Endothelial cell of umbilical vein (primary cell): Measurements from ENCODE around the gene HSFX3. TPM values are rescaled to one million over a fixed set of nuclear protein-coding genes. Genes with fewer than 3 reads are reported as not detected.

Experiments used
- BruUV-seq: library from RNA; stranded (reverse); fragments of 400-500 nt; replicated peaks from 2 replicates; lab custom pipeline; 2021; lab: Mats Ljungman, UMichigan
- CTCF ChIA-PET: fragments of 300-600, 350-600 bp; sonication (Branson Sonifier 250); formaldehyde crosslinking; loops from one replicate; lab custom pipeline; 2021; ENCODE audit warnings: antibody characterized with exemption, inconsistent platforms; lab: Charles Lee
- POLR2A ChIA-PET: fragments of 300-600, 350-600 bp; sonication (Branson Sonifier 250); formaldehyde crosslinking; loops from one replicate; lab custom pipeline; 2021; ENCODE audit warnings: antibody characterized with exemption, inconsistent platforms; lab: Charles Lee
- DNase-seq: peaks from one replicate; pipeline ENCODE4 v3.0.0-alpha.2; 2011; ENCODE audit warnings: low read depth, low spot score
- FAIRE-seq: peaks from 2 replicates; lab custom pipeline; 2011; peaks lifted over from hg19 to GRCh38; lab: Jason Lieb, UNC
- H2AFZ ChIP-seq: 2 replicates; pipeline ENCODE4 v1.6.0; 2012; ENCODE audit warnings: low read depth, low read length, control low read depth, inconsistent platforms
- H3K27ac ChIP-seq: 2 replicates; pipeline ENCODE4 v1.5.1; 2011; ENCODE audit warnings: low read depth, mild to moderate bottlenecking, control low read depth, low read length, moderate library complexity; ENCODE audit not compliant: insufficient read depth
- H3K27me3 ChIP-seq, 2 experiments: 2 replicates each; pipeline versions ENCODE4 v1.6.0 to v1.6.1; 2011; ENCODE audit warnings: low read length in 2 of 2, mixed read lengths in 1 of 2; ENCODE audit not compliant: control insufficient read depth in 2 of 2, insufficient read depth in 2 of 2
- H3K36me3 ChIP-seq, 2 experiments: 2 replicates in 1 of 2; 3 replicates in 1 of 2; pipeline ENCODE4 v1.5.1; 2011; ENCODE audit warnings: low read length in 2 of 2, mild to moderate bottlenecking in 1 of 2, moderate library complexity in 1 of 2; ENCODE audit not compliant: control insufficient read depth in 2 of 2, insufficient read depth in 2 of 2; ENCODE audit errors: extremely low read depth in 1 of 2
- H3K4me1 ChIP-seq: 3 replicates; pipeline ENCODE4 v1.5.1; 2011; ENCODE audit warnings: mild to moderate bottlenecking, low read length; ENCODE audit not compliant: control insufficient read depth, insufficient read depth; ENCODE audit errors: extremely low read depth
- H3K4me2 ChIP-seq: 2 replicates; pipeline ENCODE4 v1.6.1; 2011; ENCODE audit warnings: low read length, control low read depth, mixed read lengths; ENCODE audit not compliant: insufficient read depth
- H3K4me3 ChIP-seq, 3 experiments: fragments of 200-600 bp in 1 of 3; sonication (generic), shearing (Covaris generic) in 1 of 3; replicated peaks in 1 of 3; 2 replicates each; pipeline ENCODE4 v1.5.1; 2011 to 2016; ENCODE audit warnings: control low read depth in 3 of 3, low read length in 3 of 3, mild to moderate bottlenecking in 2 of 3, inconsistent platforms in 1 of 3, low read depth in 1 of 3, moderate library complexity in 1 of 3; ENCODE audit not compliant: insufficient read depth in 1 of 3
- H3K79me2 ChIP-seq: 2 replicates; pipeline ENCODE4 v1.6.0; 2012; ENCODE audit warnings: low read length, inconsistent platforms; ENCODE audit not compliant: control insufficient read depth, insufficient read depth
- H3K9ac ChIP-seq: replicated peaks from 2 replicates; pipeline ENCODE3; 2011; ENCODE audit warnings: low read length, control low read depth; ENCODE audit not compliant: insufficient read depth; ENCODE audit errors: extremely low read depth
- H3K9me1 ChIP-seq: replicated peaks from 3 replicates; pipeline ENCODE4 v1.6.0; 2011; ENCODE audit warnings: mild to moderate bottlenecking, low read length; ENCODE audit not compliant: control insufficient read depth, insufficient read depth; ENCODE audit errors: extremely low read depth
- H3K9me3 ChIP-seq: replicated peaks from 2 replicates; pipeline ENCODE4 v1.5.1; 2012; ENCODE audit warnings: low read length, inconsistent platforms; ENCODE audit not compliant: control insufficient read depth, insufficient read depth
- H4K20me1 ChIP-seq: replicated peaks from 2 replicates; pipeline ENCODE3; 2011; ENCODE audit warnings: mild to moderate bottlenecking, low read length; ENCODE audit not compliant: control insufficient read depth, insufficient read depth; ENCODE audit errors: extremely low read depth
- FOS ChIP-seq: IDR thresholded peaks from 2 replicates; pipeline ENCODE4 v1.6.1; 2011; ENCODE audit warnings: mild to moderate bottlenecking, low read length, moderate library complexity, borderline replicate concordance; ENCODE audit not compliant: insufficient read depth
- GATA2 ChIP-seq: IDR thresholded peaks from 2 replicates; pipeline ENCODE4 v1.7.0; 2011; ENCODE audit warnings: low read depth, mild to moderate bottlenecking, moderate library complexity, mixed read lengths, low read length; ENCODE audit not compliant: insufficient read length, insufficient read depth
- JUN ChIP-seq: IDR thresholded peaks from 2 replicates; pipeline ENCODE4 v1.6.1; 2011; ENCODE audit warnings: borderline replicate concordance, low read depth; ENCODE audit not compliant: insufficient read length, insufficient read depth
- MYC ChIP-seq: IDR thresholded peaks from one replicate; pipeline ENCODE4 v1.6.1; 2011; ENCODE audit warnings: mild to moderate bottlenecking, low read depth, low read length
- POLR2A ChIP-seq: IDR thresholded peaks from 2 replicates; pipeline ENCODE4 v1.6.1; 2012; ENCODE audit warnings: low read depth, mild to moderate bottlenecking, control low read depth, low read length
- POLR2AphosphoS5 ChIP-seq: IDR thresholded peaks from 2 replicates; pipeline ENCODE4 v1.6.1; 2012; ENCODE audit warnings: low read depth, mild to moderate bottlenecking, control low read depth, low read length, moderate library complexity; ENCODE audit not compliant: insufficient read depth
- dilution Hi-C: fragments of 300-500 bp; cut with MboI; formaldehyde crosslinking; loops from one replicate; pipeline ENCODE4 v1.15.0; 2019; ENCODE audit warnings: low sequenced_read_pairs; ENCODE audit not compliant: extremely low pct_ligation_motif_present
- intact Hi-C: fragments of 100-400 bp; cut with micrococcal nuclease; formaldehyde crosslinking; loops from one replicate; pipeline ENCODE4 v1.10.0; 2022
- polyA plus RNA-seq, 4 experiments: library from polyadenylated mRNA; depleted of rRNA in 3 of 4; stranded (reverse) in 3 of 4; unstranded in 1 of 4; fragments of >200 nt; gene quantifications; 2 replicates each; pipeline versions ENCODE4 v1.2.1 to v1.2.3, GENCODE V29; 2011 to 2012; ENCODE audit warnings: missing spikeins in 1 of 4
- total RNA-seq: library from RNA; stranded (reverse); gene quantifications from 2 replicates; pipeline ENCODE4 v1.2.3, GENCODE V29; 2021
- TF ChIP-seq, protein P1 (sequence below): IDR thresholded peaks from 2 replicates; pipeline ENCODE4 v1.6.1; 2011; ENCODE audit not compliant: insufficient read depth, insufficient read length
- TF ChIP-seq, protein P2 (sequence below), 2 donors: IDR thresholded peaks; 1 replicate in 1 of 2; 2 replicates in 1 of 2; pipeline ENCODE4 v1.5.1; 2011; ENCODE audit warnings: low read length in 2 of 2, mild to moderate bottlenecking in 2 of 2, moderate library complexity in 2 of 2, control low read depth in 1 of 2, inconsistent platforms in 1 of 2, low read depth in 1 of 2; ENCODE audit not compliant: insufficient read depth in 1 of 2; ENCODE audit errors: extremely low read depth in 1 of 2

Gene HSFX3
- total and polyA plus RNA-seq, 2 donors (not counting 3 experiments of a cell fraction or from before 2014, with no cell fraction given), result not detected

DNA sequence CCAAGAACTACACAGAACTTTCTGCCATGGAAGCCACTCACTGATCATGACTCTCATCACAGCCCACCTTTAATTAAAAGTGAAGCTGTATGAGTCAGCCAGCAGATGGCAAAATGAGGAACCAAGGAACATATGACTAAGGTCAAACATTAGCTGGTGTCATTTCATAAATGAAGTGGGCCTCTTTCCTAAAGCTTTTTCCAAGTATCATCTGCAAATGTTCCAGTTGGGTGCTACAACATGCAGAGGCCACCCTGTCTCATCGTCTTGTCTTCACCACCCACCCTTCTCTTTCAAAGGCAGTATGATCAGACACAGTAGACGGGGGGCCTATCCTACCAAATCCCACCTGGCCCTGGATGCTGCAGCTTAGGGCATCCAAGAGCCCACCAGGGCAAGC, 18.1 kb downstream of the HSFX3 start:
- Histone ChIP-seq H3K9ac (no peak overlapping the region), H2AFZ (no peak overlapping the region), H3K27ac (no peak overlapping the region), H4K20me1 (no peaks in the 10 kb centered on the region), H3K9me1 (no peaks in the 10 kb centered on the region), H3K4me3 (no peak overlapping the region), H3K4me1 (no peaks in the 10 kb centered on the region), H3K36me3 (no peaks in the 10 kb centered on the region), H3K27me3 (no peaks in the 10 kb centered on the region), H3K4me2 (no peak overlapping the region), H3K79me2 (no peaks in the 10 kb centered on the region), H3K9me3 (no peaks in the 10 kb centered on the region)
- DNase-seq (no peak), FAIRE-seq (no peak)
- no TSS peak for BruUV-seq
- POLR2A ChIA-PET, result no interaction called here
- intact Hi-C loops (loop anchor here (10.0 kb wide), 1 partner anchor 1617 kb away; the partner anchor contains the start of gene FMR1), dilution Hi-C loops (no loop called here)
- TF ChIP-seq FOS (no peak), GATA2 (no peak), JUN (no peak), POLR2A (no peak), POLR2AphosphoS5 (no peak), MYC (no peak)
- TF ChIP-seq, protein P1, sequence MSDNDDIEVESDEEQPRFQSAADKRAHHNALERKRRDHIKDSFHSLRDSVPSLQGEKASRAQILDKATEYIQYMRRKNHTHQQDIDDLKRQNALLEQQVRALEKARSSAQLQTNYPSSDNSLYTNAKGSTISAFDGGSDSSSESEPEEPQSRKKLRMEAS, result no peak
- TF ChIP-seq, protein P2, sequence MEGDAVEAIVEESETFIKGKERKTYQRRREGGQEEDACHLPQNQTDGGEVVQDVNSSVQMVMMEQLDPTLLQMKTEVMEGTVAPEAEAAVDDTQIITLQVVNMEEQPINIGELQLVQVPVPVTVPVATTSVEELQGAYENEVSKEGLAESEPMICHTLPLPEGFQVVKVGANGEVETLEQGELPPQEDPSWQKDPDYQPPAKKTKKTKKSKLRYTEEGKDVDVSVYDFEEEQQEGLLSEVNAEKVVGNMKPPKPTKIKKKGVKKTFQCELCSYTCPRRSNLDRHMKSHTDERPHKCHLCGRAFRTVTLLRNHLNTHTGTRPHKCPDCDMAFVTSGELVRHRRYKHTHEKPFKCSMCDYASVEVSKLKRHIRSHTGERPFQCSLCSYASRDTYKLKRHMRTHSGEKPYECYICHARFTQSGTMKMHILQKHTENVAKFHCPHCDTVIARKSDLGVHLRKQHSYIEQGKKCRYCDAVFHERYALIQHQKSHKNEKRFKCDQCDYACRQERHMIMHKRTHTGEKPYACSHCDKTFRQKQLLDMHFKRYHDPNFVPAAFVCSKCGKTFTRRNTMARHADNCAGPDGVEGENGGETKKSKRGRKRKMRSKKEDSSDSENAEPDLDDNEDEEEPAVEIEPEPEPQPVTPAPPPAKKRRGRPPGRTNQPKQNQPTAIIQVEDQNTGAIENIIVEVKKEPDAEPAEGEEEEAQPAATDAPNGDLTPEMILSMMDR (IDR thresholded peaks at IDR 0.05; ENCODE audit: extremely low read depth in 1 of 2, insufficient read depth in 1 of 2, low read depth in 1 of 2, low read length in 2 of 2), result no peak
- CTCF ChIA-PET, result interaction anchor here (0.8 kb wide), 1 partner anchor 20 kb away, joined by 4 read pairs; no protein-coding TSS in a partner anchor
